ENCODE results near the gene PCSK7. TPM values are rescaled to one million over a fixed set of nuclear protein-coding genes. Genes with fewer than 3 reads are reported as not detected.

Gene PCSK7
- polyA plus RNA-seq, 1 experiment: 23.5 TPM

DNA sequence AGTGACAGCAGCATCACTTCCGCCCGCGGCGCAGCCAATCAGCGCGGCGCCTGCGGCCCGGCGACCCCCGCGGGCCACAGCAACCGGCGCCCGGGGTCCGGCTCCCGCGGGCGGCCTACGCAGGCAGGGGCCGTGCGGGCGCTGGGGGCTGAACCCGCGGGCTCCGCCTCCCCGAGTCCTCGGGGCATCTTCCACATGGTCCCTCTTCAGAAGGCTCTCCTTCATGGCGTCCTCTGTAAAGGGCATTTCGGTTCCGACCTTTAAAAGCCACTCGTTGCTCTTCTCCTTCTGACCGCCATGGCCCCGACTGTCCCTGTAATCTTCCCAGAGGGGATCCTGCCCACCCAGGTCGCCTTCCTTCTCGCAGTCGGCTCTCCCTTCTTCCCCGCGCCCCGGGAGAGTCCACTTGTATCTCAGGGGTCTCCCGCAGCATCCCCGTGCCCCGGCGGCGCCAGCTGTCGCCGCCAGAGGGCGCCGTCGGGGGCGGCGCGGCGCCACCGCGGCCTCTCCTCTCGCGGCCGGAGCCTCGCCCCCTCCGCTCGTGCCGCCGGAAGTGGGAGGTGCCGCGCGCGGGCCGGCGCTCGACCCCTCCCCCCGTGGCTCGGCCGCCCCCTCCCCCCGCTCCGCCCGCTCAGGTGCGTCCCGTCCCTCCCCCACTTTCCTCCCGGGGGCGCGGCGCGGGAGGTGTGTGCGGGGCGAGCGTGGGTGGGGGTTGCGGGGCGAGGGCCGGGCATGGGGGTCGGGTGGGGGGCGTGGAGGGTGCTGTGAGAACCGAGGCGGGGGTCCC lies 412 bp upstream of the PCSK7 start, which contains the start of gene RNF214:
Gene RNF214, plus strand, starts transcription at position 580 of the 787 bp plus-strand sequence. CDS start 1,602 bp downstream, outside the sequence.
- Histone ChIP-seq H3K4me3 (ENCODE audit: low read depth, low read length) (peak within 1 kb of the TSS; percentile 96), H3K9me3 (ENCODE audit: control insufficient read depth, insufficient read depth, low read length) (peaks cover 3% of the 10 kb centered on the region; the same call in 1 of the 2 replicates), H3K27me3 (ENCODE audit: control insufficient read depth, insufficient read depth, low read length) (no peaks in the 10 kb centered on the region), H3K27ac (ENCODE audit: low read depth, low read length) (peak within 1 kb of the TSS; percentile 86)
- TF ChIP-seq, protein P1, sequence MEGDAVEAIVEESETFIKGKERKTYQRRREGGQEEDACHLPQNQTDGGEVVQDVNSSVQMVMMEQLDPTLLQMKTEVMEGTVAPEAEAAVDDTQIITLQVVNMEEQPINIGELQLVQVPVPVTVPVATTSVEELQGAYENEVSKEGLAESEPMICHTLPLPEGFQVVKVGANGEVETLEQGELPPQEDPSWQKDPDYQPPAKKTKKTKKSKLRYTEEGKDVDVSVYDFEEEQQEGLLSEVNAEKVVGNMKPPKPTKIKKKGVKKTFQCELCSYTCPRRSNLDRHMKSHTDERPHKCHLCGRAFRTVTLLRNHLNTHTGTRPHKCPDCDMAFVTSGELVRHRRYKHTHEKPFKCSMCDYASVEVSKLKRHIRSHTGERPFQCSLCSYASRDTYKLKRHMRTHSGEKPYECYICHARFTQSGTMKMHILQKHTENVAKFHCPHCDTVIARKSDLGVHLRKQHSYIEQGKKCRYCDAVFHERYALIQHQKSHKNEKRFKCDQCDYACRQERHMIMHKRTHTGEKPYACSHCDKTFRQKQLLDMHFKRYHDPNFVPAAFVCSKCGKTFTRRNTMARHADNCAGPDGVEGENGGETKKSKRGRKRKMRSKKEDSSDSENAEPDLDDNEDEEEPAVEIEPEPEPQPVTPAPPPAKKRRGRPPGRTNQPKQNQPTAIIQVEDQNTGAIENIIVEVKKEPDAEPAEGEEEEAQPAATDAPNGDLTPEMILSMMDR (IDR thresholded peaks at IDR 0.05; ENCODE audit: low read depth, low read length): peak; percentile 64
- POLR2A ChIA-PET: interaction anchor here (0.7 to 1.3 kb wide), 6 partner anchors 10 to 57 kb away, joined by 3 to 5 read pairs (median 4); partner anchors contain the start of gene SIDT2
- DNase-seq (ENCODE audit: low read depth, low spot score): no peak
- CTCF ChIA-PET: interaction anchor here (0.6 to 2.5 kb wide), 9 partner anchors 10 to 442 kb away, joined by 3 to 16 read pairs (median 4); no protein-coding TSS in a partner anchor

DNA sequence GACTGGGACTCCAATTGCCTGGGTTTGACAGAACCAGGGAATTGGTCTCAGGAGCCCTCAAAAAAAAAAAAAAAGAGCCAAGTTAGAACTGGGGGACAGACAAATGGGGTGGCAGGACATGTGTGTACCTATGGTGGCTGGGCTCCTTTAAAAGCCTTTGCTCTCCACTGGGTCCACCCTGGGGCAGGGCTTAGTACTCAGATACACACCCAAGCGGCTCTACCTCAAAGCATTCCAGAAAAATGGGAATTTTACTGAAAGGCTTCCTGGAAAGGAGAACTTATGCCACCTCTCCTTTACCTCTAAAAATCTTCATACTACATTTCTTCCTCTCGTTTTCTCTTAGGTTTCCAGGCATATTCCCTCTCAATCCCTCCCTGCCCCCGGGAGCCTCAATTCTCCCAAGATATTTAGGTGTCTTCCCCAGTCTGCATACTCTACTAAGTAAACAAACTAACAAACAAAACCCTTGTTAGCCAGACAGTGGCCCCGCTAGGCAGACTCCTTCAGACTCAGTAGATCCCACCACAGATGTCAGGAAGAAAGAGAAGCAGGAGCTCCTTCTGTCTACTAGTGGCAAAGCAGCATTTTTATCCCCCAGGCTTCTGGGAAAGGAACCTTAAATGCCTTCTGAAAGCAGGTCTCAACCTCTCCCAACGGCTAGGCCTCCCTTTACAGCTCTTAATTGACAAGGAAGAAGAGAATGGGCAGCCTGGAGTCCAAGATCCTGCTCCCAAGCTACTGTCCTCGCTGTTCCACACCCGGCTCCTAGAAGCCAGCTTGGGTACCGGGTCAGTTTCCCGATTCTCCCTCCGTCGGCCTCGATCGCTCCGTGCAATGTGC lies 653 bp downstream of the PCSK7 start:
- Histone ChIP-seq H3K9me3 (ENCODE audit: control insufficient read depth, insufficient read depth, low read length) (peaks cover 3% of the 10 kb centered on the region; the same call in 1 of the 2 replicates), H3K4me3 (ENCODE audit: low read depth, low read length) (peak overlapping the region; percentile 96), H3K27ac (ENCODE audit: low read depth, low read length) (peak overlapping the region; percentile 39), H3K27me3 (ENCODE audit: control insufficient read depth, insufficient read depth, low read length) (no peaks in the 10 kb centered on the region)
- TF ChIP-seq, protein P1 (IDR thresholded peaks at IDR 0.05; ENCODE audit: low read depth, low read length): no peak
- no peak for DNase-seq (ENCODE audit: low read depth, low spot score)
- ChIA-PET POLR2A (interaction anchor here (0.5 to 1.3 kb wide), 6 partner anchors 9 to 469 kb away, joined by 3 to 11 read pairs (median 4); no protein-coding TSS in a partner anchor), CTCF (interaction anchor here (0.6 to 2.5 kb wide), 14 partner anchors 10 to 441 kb away, joined by 3 to 19 read pairs (median 4); partner anchors contain the start of genes APOA5 and SIDT2)

DNA sequence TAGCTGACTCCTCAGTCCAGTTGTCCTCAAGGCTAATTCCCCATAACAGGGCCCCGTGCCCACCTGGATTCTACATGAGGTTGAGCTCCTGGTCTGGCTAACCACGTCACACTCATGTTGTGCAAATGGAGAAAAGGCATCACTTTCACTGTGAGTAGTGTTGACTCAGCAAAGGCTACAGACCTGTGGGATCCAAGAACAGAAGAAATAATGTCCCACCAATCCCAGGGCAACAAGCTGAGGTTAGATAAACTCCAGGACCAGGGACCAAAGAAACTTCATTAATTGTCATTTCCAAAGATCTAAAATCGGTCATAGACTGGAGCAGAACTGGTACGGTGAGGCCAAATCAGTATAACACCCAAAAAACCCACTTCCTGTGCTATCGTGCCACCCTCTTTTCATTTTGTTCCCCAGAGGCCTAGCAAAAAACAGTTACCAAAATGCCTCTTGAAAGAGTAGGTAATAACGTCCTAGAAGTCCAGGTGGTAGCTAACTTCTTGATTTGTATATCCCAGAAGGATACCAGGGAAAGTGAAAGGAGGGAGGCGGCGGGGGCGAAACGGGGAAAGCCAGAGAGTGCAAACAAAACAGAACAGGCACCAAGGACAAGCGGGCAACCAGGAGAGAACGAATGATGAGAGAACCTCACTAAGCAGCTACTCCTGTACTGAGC lies 1.4 kb downstream of the PCSK7 start:
- Histone ChIP-seq H3K27ac (ENCODE audit: low read depth, low read length) (no peak overlapping the region), H3K27me3 (ENCODE audit: control insufficient read depth, insufficient read depth, low read length) (no peaks in the 10 kb centered on the region), H3K4me3 (ENCODE audit: low read depth, low read length) (peak overlapping the region; percentile 96), H3K9me3 (ENCODE audit: control insufficient read depth, insufficient read depth, low read length) (peaks cover 3% of the 10 kb centered on the region; the same call in 1 of the 2 replicates)
- ChIA-PET POLR2A (interaction anchor here (0.7 kb wide), 1 partner anchor 468 kb away, joined by 7 read pairs; no protein-coding TSS in a partner anchor), CTCF (interaction anchor here (0.6 to 2.5 kb wide), 7 partner anchors 9 to 439 kb away, joined by 3 to 19 read pairs (median 4); partner anchors contain the start of genes APOA5 and SIDT2)
- DNase-seq (ENCODE audit: low read depth, low spot score): no peak
- TF ChIP-seq, protein P1 (IDR thresholded peaks at IDR 0.05; ENCODE audit: low read depth, low read length): no peak

DNA sequence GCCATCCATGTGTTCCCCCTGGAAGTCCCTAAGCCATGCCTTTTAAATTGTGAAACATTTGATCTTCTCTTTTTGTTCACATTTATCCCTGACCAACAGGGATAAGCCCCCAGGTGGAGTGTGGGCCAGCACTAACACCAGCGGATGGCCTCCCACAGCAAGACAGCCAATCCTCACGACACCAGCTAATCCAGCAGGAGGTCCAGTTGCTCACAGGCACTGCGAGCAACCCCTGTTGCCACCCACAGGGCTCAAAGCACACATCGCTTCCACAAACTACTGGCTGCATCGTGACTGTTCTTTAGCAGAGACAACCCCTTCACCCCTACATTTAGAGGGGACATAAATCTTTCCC lies 2.0 kb downstream of the PCSK7 start:
- TF ChIP-seq, protein P1 (IDR thresholded peaks at IDR 0.05; ENCODE audit: low read depth, low read length): no peak
- Histone ChIP-seq H3K9me3 (ENCODE audit: control insufficient read depth, insufficient read depth, low read length) (peaks cover 3% of the 10 kb centered on the region; the same call in 1 of the 2 replicates), H3K27ac (ENCODE audit: low read depth, low read length) (no peak overlapping the region), H3K4me3 (ENCODE audit: low read depth, low read length) (no peak overlapping the region), H3K27me3 (ENCODE audit: control insufficient read depth, insufficient read depth, low read length) (no peaks in the 10 kb centered on the region)
- ChIA-PET CTCF (interaction anchor here (0.8 to 2.5 kb wide), 4 partner anchors 9 to 351 kb away, joined by 3 to 19 read pairs (median 10); partner anchors contain the start of gene SIDT2), POLR2A (no interaction called here)
- no peak for DNase-seq (ENCODE audit: low read depth, low spot score)

Data from AG04450 (cell line).